ENCODE measurements around the gene ZNF436. TPM values are rescaled to one million over a fixed set of nuclear protein-coding genes. Genes with fewer than 3 reads are reported as not detected.

ZNF436 gene
- polyA plus RNA-seq, 1 experiment, result 8.1 TPM

DNA sequence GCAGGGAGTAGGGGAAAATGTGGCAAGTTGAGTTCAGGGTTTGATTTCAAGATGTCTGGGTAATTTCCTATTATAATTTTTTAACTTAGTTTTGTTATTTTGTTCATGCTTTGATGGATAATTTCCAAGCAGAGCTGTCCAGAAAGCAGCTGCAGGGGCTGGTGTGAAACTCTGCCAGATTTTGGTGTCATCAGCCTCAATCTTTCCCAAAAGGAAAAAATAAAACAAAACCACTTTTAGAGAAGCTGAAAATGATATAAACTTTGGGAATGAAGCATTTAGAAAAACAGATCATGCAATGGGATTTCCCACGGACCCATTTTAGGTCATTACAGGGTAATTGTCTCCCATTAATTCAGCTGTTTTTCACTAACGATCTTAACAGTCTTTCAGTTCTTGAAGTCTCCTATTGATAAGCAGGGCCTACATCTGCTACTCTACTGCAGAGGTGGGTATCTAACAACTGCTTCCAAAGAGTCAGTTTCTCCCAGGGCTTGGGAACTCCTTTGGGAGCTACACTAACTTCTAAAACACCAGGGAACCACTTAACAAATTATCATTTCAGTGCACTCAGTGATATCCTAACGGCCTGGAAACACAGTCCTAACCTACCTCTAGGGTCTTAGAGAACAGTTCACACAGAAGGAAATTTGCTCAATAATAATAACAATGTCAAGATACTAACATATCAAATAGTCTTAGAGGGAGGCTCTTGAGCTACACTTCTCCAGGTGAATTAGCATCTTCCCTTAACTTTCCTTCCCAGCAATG is 12.3 kb downstream of the ZNF436 start:
- POLR2A ChIA-PET, result no interaction called here
- H3K36me3 ChIP-seq (ENCODE audit: control insufficient read depth, insufficient read depth, low read length), result peaks cover 14% of the 10 kb centered on the region
- H3K27me3 ChIP-seq (ENCODE audit: control insufficient read depth, insufficient read depth, low read length), result no peaks in the 10 kb centered on the region
- no peak for DNase-seq (ENCODE audit: low read depth)
- CTCF ChIA-PET, result interaction anchor here (0.6 to 1.5 kb wide), 2 partner anchors 47 to 368 kb away, joined by 3 to 5 read pairs; no protein-coding TSS in a partner anchor
- no peak overlapping the region for H3K4me3 ChIP-seq (ENCODE audit: low read depth, low read length)
- TF ChIP-seq, protein P1, sequence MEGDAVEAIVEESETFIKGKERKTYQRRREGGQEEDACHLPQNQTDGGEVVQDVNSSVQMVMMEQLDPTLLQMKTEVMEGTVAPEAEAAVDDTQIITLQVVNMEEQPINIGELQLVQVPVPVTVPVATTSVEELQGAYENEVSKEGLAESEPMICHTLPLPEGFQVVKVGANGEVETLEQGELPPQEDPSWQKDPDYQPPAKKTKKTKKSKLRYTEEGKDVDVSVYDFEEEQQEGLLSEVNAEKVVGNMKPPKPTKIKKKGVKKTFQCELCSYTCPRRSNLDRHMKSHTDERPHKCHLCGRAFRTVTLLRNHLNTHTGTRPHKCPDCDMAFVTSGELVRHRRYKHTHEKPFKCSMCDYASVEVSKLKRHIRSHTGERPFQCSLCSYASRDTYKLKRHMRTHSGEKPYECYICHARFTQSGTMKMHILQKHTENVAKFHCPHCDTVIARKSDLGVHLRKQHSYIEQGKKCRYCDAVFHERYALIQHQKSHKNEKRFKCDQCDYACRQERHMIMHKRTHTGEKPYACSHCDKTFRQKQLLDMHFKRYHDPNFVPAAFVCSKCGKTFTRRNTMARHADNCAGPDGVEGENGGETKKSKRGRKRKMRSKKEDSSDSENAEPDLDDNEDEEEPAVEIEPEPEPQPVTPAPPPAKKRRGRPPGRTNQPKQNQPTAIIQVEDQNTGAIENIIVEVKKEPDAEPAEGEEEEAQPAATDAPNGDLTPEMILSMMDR (IDR thresholded peaks at IDR 0.05; ENCODE audit: insufficient read depth, low read depth, low read length), result no peak

DNA sequence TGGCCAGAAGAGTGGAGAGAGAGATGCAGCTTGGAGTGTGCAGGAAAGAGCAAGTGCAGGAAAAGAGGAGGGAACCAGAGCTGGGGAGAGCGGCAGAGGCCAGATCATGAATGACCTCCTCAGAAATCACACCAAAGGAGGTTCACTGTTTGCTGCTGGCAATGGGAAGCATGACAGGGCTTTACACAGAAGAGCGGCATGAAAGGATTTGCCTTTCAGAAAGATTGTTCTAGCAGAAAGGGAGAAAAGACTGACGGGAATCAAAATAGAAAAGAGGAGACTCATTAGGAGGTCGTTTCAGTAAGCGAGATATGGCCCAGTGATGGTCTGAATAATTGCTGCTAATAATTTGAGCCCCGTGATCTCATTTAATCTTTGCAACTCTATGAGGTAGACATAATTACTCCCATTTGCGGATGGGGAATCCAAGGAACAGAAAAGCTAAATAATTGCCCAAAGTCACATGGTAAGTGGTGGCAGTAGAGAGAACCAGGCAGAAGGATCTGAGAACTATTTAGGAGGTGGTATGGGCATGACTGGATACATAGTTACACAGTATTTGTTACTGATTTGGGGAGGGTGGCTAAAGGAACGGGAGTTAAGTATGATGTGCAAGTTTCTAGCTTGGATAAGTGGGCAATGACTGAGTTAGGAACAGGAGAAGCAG is 13.0 kb downstream of the ZNF436 start:
- ChIA-PET CTCF (interaction anchor here (0.7 to 1.8 kb wide), 3 partner anchors 12 to 276 kb away, joined by 3 to 5 read pairs (median 4); no protein-coding TSS in a partner anchor), POLR2A (no interaction called here)
- Histone ChIP-seq H3K4me3 (ENCODE audit: low read depth, low read length) (no peak overlapping the region), H3K36me3 (ENCODE audit: control insufficient read depth, insufficient read depth, low read length) (peaks cover 9% of the 10 kb centered on the region), H3K27me3 (ENCODE audit: control insufficient read depth, insufficient read depth, low read length) (no peaks in the 10 kb centered on the region)
- no peak for DNase-seq (ENCODE audit: low read depth)
- TF ChIP-seq, protein P1 (IDR thresholded peaks at IDR 0.05; ENCODE audit: insufficient read depth, low read depth, low read length), result no peak

DNA sequence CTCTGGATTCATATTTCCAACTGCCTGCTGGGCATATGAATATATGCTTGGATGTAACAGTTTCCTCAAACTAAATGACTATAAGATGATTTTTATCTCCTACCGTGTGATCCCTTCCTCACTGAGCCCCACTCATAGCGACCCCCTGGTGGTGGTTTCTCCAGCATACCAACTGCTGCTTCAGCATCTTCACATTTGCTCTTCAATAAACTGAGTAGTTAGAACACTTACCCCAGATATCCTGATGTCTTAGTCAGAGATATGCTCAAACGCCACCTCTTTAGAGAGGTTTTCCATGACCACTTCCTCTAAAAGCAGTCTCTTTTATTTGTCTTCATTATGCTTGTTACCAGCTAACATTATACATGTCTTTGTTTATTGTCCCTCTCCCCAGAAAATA is 15.4 kb downstream of the ZNF436 start:
- TF ChIP-seq, protein P1 (IDR thresholded peaks at IDR 0.05; ENCODE audit: insufficient read depth, low read depth, low read length), result no peak
- no peak for DNase-seq (ENCODE audit: low read depth)
- CTCF ChIA-PET, result interaction anchor here (0.9 kb wide), 2 partner anchors 10 to 48 kb away, joined by 3 read pairs; no protein-coding TSS in a partner anchor
- H3K36me3 ChIP-seq (ENCODE audit: control insufficient read depth, insufficient read depth, low read length), result no peaks in the 10 kb centered on the region
- H3K27me3 ChIP-seq (ENCODE audit: control insufficient read depth, insufficient read depth, low read length), result no peaks in the 10 kb centered on the region
- POLR2A ChIA-PET, result no interaction called here
- no peak overlapping the region for H3K4me3 ChIP-seq (ENCODE audit: low read depth, low read length)

DNA sequence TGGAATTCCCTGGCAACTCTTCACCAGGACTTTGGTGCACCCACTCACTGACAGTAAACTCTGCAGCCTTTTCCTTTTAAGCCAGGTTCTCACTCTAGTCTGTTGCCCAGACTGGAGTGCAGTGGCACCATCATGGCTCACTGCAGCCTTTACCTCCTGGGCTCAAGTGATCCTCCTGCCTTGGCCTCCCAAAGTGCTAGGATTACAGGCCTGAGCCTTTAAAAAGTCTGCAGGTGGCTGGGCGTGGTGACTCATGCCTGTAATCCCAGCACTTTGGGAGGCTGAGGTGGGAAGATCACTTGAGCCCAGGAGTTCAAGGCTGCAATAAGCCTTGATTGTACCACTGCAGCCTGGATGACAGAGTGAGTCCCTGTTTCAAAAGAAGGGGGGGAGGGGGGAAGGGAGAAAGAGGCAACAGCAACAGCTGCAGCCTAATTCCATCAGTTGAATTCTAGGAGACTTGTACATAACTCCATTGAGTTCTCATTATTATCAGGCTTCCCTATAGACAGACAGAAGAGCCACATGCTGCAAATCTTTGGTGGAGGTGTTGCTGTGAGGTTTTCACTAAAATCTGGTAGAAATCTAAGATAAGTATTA is 17.4 kb downstream of the ZNF436 start:
- H3K27me3 ChIP-seq (ENCODE audit: control insufficient read depth, insufficient read depth, low read length), result no peaks in the 10 kb centered on the region
- no peak for DNase-seq (ENCODE audit: low read depth)
- no peak overlapping the region for H3K4me3 ChIP-seq (ENCODE audit: low read depth, low read length)
- no peaks in the 10 kb centered on the region for H3K36me3 ChIP-seq (ENCODE audit: control insufficient read depth, insufficient read depth, low read length)
- POLR2A ChIA-PET, result no interaction called here
- TF ChIP-seq, protein P1 (IDR thresholded peaks at IDR 0.05; ENCODE audit: insufficient read depth, low read depth, low read length), result no peak
- CTCF ChIA-PET, result interaction anchor here (0.6 to 1.2 kb wide), 2 partner anchors 16 to 67 kb away, joined by 3 to 4 read pairs; no protein-coding TSS in a partner anchor

DNA sequence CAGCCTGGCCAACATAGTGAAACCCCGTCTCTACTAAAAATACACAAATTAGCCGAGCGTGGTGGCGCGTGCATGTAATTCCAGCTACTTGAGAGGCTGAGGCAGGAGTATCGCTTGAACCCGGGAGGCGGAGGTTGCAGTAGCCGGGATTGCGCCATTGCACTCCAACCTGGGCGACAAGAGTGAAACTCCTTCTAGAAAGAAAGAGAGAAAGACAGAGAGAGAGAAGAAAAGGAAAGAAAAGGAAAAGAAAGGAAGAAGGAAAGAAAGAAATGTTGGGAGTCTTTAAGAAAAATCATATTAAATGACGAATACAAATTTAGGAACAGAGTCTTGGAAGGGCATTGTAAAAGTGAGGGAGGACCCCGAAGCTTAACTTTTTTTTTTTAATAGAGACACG is 23.7 kb downstream of the ZNF436 start:
- no peak for DNase-seq (ENCODE audit: low read depth)
- Histone ChIP-seq H3K4me3 (ENCODE audit: low read depth, low read length) (no peak overlapping the region), H3K36me3 (ENCODE audit: control insufficient read depth, insufficient read depth, low read length) (no peaks in the 10 kb centered on the region), H3K27me3 (ENCODE audit: control insufficient read depth, insufficient read depth, low read length) (no peaks in the 10 kb centered on the region)
- ChIA-PET POLR2A (no interaction called here), CTCF (interaction anchor here (1.2 kb wide), 1 partner anchor 58 kb away, joined by 3 read pairs; no protein-coding TSS in a partner anchor)
- TF ChIP-seq, protein P1 (IDR thresholded peaks at IDR 0.05; ENCODE audit: insufficient read depth, low read depth, low read length), result no peak
